ENCODE data around the gene TUBGCP2. TPM values are rescaled to one million over a fixed set of nuclear protein-coding genes. Genes with fewer than 3 reads are reported as not detected.

TUBGCP2 gene
- total and polyA plus RNA-seq, 2 of the 13 experiments (the other 11 are each of a cell fraction or from before 2014, with no cell fraction given): 21.3 to 34.5 TPM

GRCh38 chr10:133261726-133262325 is 46.8 kb downstream of the TUBGCP2 start:
- DNase-seq (ENCODE audit: low spot score): no peak
- in situ Hi-C loops (cut with HindIII; ENCODE audit: extremely low pct_ligation_motif_present, low pct_unique_long_range_greater_than_20kb): no loop called here
- intact Hi-C loops (cut with micrococcal nuclease; ENCODE audit: unreplicated experiment): no loop called here
- TF ChIP-seq SYNCRIP (IDR thresholded peaks at IDR 0.05; ENCODE audit: insufficient read depth, low read depth, low read length) (no peak), NCOA1 (CRISPR knock-in tag; IDR thresholded peaks at IDR 0.05) (no peak), TBL1XR1 (IDR thresholded peaks at IDR 0.05; ENCODE audit: borderline replicate concordance, low read length, partially characterized antibody) (no peak), SIX1 (CRISPR knock-in tag; IDR thresholded peaks at IDR 0.05; ENCODE audit: borderline replicate concordance) (no peak), HNRNPK (IDR thresholded peaks at IDR 0.05; ENCODE audit: low read depth, low read length, poor library complexity, severe bottlenecking) (no peak), KDM3A (CRISPR knock-in tag; IDR thresholded peaks at IDR 0.05; ENCODE audit: low read depth) (no peak), CCDC6 (CRISPR knock-in tag; IDR thresholded peaks at IDR 0.05) (no peak), GABPB1 (CRISPR knock-in tag; IDR thresholded peaks at IDR 0.05) (peak; percentile 48), ZUFSP (CRISPR knock-in tag; IDR thresholded peaks at IDR 0.05; ENCODE audit: borderline replicate concordance) (no peak), ZBTB4 (CRISPR knock-in tag; IDR thresholded peaks at IDR 0.05; ENCODE audit: borderline replicate concordance) (no peak), ZBTB37 (CRISPR knock-in tag; IDR thresholded peaks at IDR 0.05) (no peak), KLF15 (CRISPR knock-in tag; IDR thresholded peaks at IDR 0.05; ENCODE audit: borderline replicate concordance) (no peak), ZNF546 (CRISPR knock-in tag; conservative IDR thresholded peaks at IDR 0.05) (no peak), ADNP (CRISPR knock-in tag; IDR thresholded peaks at IDR 0.05) (no peak), ZNF598 (CRISPR knock-in tag; IDR thresholded peaks at IDR 0.05; ENCODE audit: borderline replicate concordance) (no peak), NRL (CRISPR knock-in tag; IDR thresholded peaks at IDR 0.05; ENCODE audit: borderline replicate concordance) (no peak), CBX5 (CRISPR knock-in tag; IDR thresholded peaks at IDR 0.05; ENCODE audit: borderline replicate concordance) (no peak), CHD2 (IDR thresholded peaks at IDR 0.05; ENCODE audit: low read depth, low read length) (no peak), SP2 (CRISPR knock-in tag; IDR thresholded peaks at IDR 0.05) (no peak)

More at GRCh38 chr10:133261726-133262325, 46.8 kb downstream of the TUBGCP2 start:
- Histone ChIP-seq H3K9ac (ENCODE audit: insufficient read depth, low read depth, low read length) (peak overlapping the region; percentile 34; the same call in 1 of the 2 replicates), H4K20me1 (ENCODE audit: insufficient read depth, low read length) (no peaks in the 10 kb centered on the region), H3K27ac (ENCODE audit: extremely low read length, insufficient read depth, low read length) (no peak overlapping the region), H3K4me2 (ENCODE audit: low read depth, low read length) (peak overlapping the region; percentile 23; the same call in 1 of the 2 replicates), H3K4me1 (ENCODE audit: insufficient read depth, low read length) (peaks cover 35% of the 10 kb centered on the region), H3K4me3 (replicated peaks in 1 of 3; ENCODE audit: insufficient read depth in 1 of 3, low read depth in 2 of 3, low read length in 3 of 3) (peak overlapping the region; percentile 42 to 74 (median 62); a peak in 5 of 6 replicates), H2AFZ (ENCODE audit: low read length) (no peak overlapping the region), H3K79me2 (ENCODE audit: insufficient read depth, low read length) (no peaks in the 10 kb centered on the region), H3K27me3 (ENCODE audit: control insufficient read depth in 1 of 2, insufficient read depth in 2 of 2, low read length in 2 of 2) (peaks cover 9 to 49% of the 10 kb centered on the region in 2 experiments; a peak in 4 of 5 replicates), H3K9me3 (ENCODE audit: low read length) (no peaks in the 10 kb centered on the region), H3K36me3 (replicated peaks in 1 of 2; ENCODE audit: control insufficient read depth in 1 of 2, insufficient read depth in 2 of 2, low read length in 2 of 2) (no peaks in the 10 kb centered on the region)
- ATAC-seq: peak; percentile 17
- no TSS peak for BruUV-seq (replicated peaks)
- FAIRE-seq: no peak
- WGBS (ENCODE audit: low lambda C conversion rate): 29% methylated on average over 41 of the region's 79 CpGs
- CTCF ChIA-PET (ENCODE audit: low intra/inter-chr PET ratio, low total read pairs): no interaction called here
- POLR2A ChIA-PET: no interaction called here
